Naive thymus-derived CD4-positive, alpha-beta T cell (primary cell): ENCODE data around the gene SOWAHA. TPM values are rescaled to one million over a fixed set of nuclear protein-coding genes. Genes with fewer than 3 reads are reported as not detected.
A peak's percentile ranks its signal among the peaks of the same experiment; 100 is the strongest.

Experiments
- ATAC-seq: fragments of 150-1000 bp; cut with Tn5 transposase; 2 replicates; pipeline ENCODE4 v1.10.0; 2021; ENCODE audit warnings: mild to moderate bottlenecking, moderate library complexity
- CTCF ChIA-PET: fragments of 350-600 bp; sonication (Branson Sonifier 250); formaldehyde crosslinking; loops from one replicate; lab custom pipeline; 2021; ENCODE audit warnings: antibody characterized with exemption; lab: Charles Lee
- POLR2A ChIA-PET: fragments of 350-600 bp; sonication (Branson Sonifier 250); formaldehyde crosslinking; loops from one replicate; lab custom pipeline; 2021; ENCODE audit warnings: antibody characterized with exemption, inconsistent platforms; lab: Charles Lee
- DNase-seq, 9 donors: peaks; one replicate each; pipeline versions ENCODE4 v3.0.0 to v3.0.0-alpha.2; 2020 to 2022; ENCODE audit warnings: mixed read lengths in 1 of 9
- H3K27ac ChIP-seq: one replicate; pipeline ENCODE4 v1.7.0; 2013; ENCODE audit warnings: mild to moderate bottlenecking, low read depth, low read length, moderate library complexity
- H3K27me3 ChIP-seq, 2 donors: one replicate each; pipeline ENCODE4 v1.7.0; 2013; ENCODE audit warnings: low read length in 2 of 2, mild to moderate bottlenecking in 2 of 2, moderate library complexity in 2 of 2; ENCODE audit not compliant: control insufficient read depth in 2 of 2, insufficient read depth in 2 of 2
- H3K36me3 ChIP-seq, 3 experiments: 1 replicate in 2 of 3; 2 replicates in 1 of 3; pipeline ENCODE4 v1.7.0; 2013; ENCODE audit warnings: low read length in 3 of 3, mild to moderate bottlenecking in 3 of 3, moderate library complexity in 1 of 3; ENCODE audit not compliant: insufficient read depth in 3 of 3, control insufficient read depth in 2 of 3
- H3K4me1 ChIP-seq, 2 donors: one replicate each; pipeline ENCODE4 v1.7.0; 2013; ENCODE audit warnings: low read length in 2 of 2, mild to moderate bottlenecking in 2 of 2, moderate library complexity in 1 of 2; ENCODE audit not compliant: control insufficient read depth in 2 of 2, insufficient read depth in 2 of 2
- H3K4me3 ChIP-seq: 2 replicates; pipeline ENCODE4 v1.7.0; 2013; ENCODE audit warnings: mild to moderate bottlenecking, low read length
- H3K9me3 ChIP-seq, 3 experiments: 1 replicate in 2 of 3; 2 replicates in 1 of 3; pipeline ENCODE4 v1.7.0; 2013; ENCODE audit warnings: low read length in 3 of 3; ENCODE audit not compliant: control insufficient read depth in 2 of 3
- H3K27ac Mint-ChIP-seq, 9 donors: one replicate each; pipeline ENCODE4 v1.8.0; 2020 to 2022; ENCODE audit warnings: mixed read lengths in 9 of 9, mild to moderate bottlenecking in 8 of 9, moderate library complexity in 5 of 9, inconsistent platforms in 2 of 9
- H3K27me3 Mint-ChIP-seq, 5 donors: one replicate each; pipeline ENCODE4 v1.8.0; 2021 to 2022; ENCODE audit warnings: mixed read lengths in 5 of 5, mild to moderate bottlenecking in 1 of 5
- H3K36me3 Mint-ChIP-seq, 5 donors: one replicate each; pipeline ENCODE4 v1.8.0; 2020 to 2022; ENCODE audit warnings: mixed read lengths in 5 of 5, mild to moderate bottlenecking in 3 of 5, inconsistent platforms in 1 of 5
- H3K4me1 Mint-ChIP-seq, 7 donors: one replicate each; pipeline ENCODE4 v1.8.0; 2020 to 2022; ENCODE audit warnings: mixed read lengths in 7 of 7, mild to moderate bottlenecking in 3 of 7, inconsistent platforms in 1 of 7
- H3K4me3 Mint-ChIP-seq, 10 donors: one replicate each; pipeline ENCODE4 v1.8.0; 2020 to 2022; ENCODE audit warnings: mild to moderate bottlenecking in 10 of 10, mixed read lengths in 10 of 10, moderate library complexity in 6 of 10, inconsistent platforms in 2 of 10
- H3K9me3 Mint-ChIP-seq, 11 donors: one replicate each; pipeline ENCODE4 v1.8.0; 2020 to 2022; ENCODE audit warnings: mixed read lengths in 11 of 11, mild to moderate bottlenecking in 4 of 11, inconsistent platforms in 1 of 11, moderate library complexity in 1 of 11
- intact Hi-C, 2 donors: fragments of 100-400 bp; cut with micrococcal nuclease; formaldehyde crosslinking; loops; one replicate each; pipeline ENCODE4 v1.15.1; 2023
- polyA plus RNA-seq, 2 donors: library from polyadenylated mRNA; unstranded; fragments of 300-500 nt; fragmentation: Illumina TruSeq; gene quantifications; one replicate each; pipeline ENCODE4 v1.2.3, GENCODE V29; 2021
- total RNA-seq, 6 experiments: library from RNA in 5 of 6; stranded (reverse) in 5 of 6; gene quantifications; 1 replicate in 5 of 6; 2 replicates in 1 of 6; pipeline ENCODE4 v1.2.3 and lab custom pipeline; 2021 to 2026

SOWAHA gene
- total RNA-seq (under 1 TPM in 1 of 5 experiments, not detected in 4; 0.15 TPM), polyA plus RNA-seq (not detected), total RNA-seq (lab: John Stamatoyannopoulos, UW) (not detected)

GRCh38 chr5:132812781-132813598, at the start of gene SOWAHA:
Gene SOWAHA, plus strand, starts transcription at chr5:132813302. Its CDS starts 320 bp downstream, at chr5:132813622.
- POLR2A ChIA-PET: interaction anchor here (1.0 to 1.4 kb wide), 2 partner anchors 11 to 16 kb away, joined by 3 to 6 read pairs; no protein-coding TSS in a partner anchor
- Histone ChIP-seq H3K9me3 (no peaks in the 10 kb centered on the region), H3K27ac (no peak within 1 kb of the TSS), H3K4me3 (peak within 1 kb of the TSS; percentile 29), H3K27me3 (peaks cover 4 to 12% of the 10 kb centered on the region in 2 donors), H3K36me3 (no peaks in the 10 kb centered on the region), H3K4me1 (no peaks in the 10 kb centered on the region)
- peaks cover 0 to 4% (median 0%) of the 10 kb centered on the region in 5 donors for H3K36me3 Mint-ChIP-seq
- H3K27ac Mint-ChIP-seq: peak within 1 kb of the TSS in 3 of 9 donors; percentile 13 to 48 (median 45)
- CTCF ChIA-PET: interaction anchor here (0.8 kb wide), 1 partner anchor 111 kb away, joined by 4 read pairs; no protein-coding TSS in a partner anchor
- H3K4me3 Mint-ChIP-seq: peak within 1 kb of the TSS; percentile 57 to 89 (median 83)
- H3K9me3 Mint-ChIP-seq: peaks cover 0 to 3% (median 0%) of the 10 kb centered on the region in 11 donors
- peaks cover 45 to 63% (median 46%) of the 10 kb centered on the region in 5 donors for H3K27me3 Mint-ChIP-seq
- peaks cover 10 to 14% (median 11%) of the 10 kb centered on the region in 7 donors for H3K4me1 Mint-ChIP-seq
- peak; percentile 31 for ATAC-seq
- DNase-seq: no peak
- intact Hi-C loops: loop anchor here (1.0 to 10.0 kb wide), 3 partner anchors 17 to 538 kb away; partner anchors contain the start of genes SEPTIN8 (in 1 of the 2) and SHROOM1 (in 1 of the 2)

GRCh38 chr5:132764051-132764450, 49.1 kb upstream of the SOWAHA start:
- Histone ChIP-seq H3K36me3 (no peaks in the 10 kb centered on the region), H3K9me3 (no peaks in the 10 kb centered on the region), H3K27me3 (no peaks in the 10 kb centered on the region), H3K4me1 (no peaks in the 10 kb centered on the region), H3K4me3 (no peak overlapping the region), H3K27ac (no peak overlapping the region)
- DNase-seq (peak in 1 of 9 donors; percentile 7), ATAC-seq (no peak)
- POLR2A ChIA-PET: no interaction called here
- Mint-ChIP-seq H3K27ac (no peak overlapping the region), H3K4me3 (no peak overlapping the region), H3K4me1 (peaks cover 0 to 9% (median 0%) of the 10 kb centered on the region in 7 donors), H3K9me3 (no peaks in the 10 kb centered on the region), H3K36me3 (peaks cover 0 to 8% (median 0%) of the 10 kb centered on the region in 5 donors), H3K27me3 (no peaks in the 10 kb centered on the region)
- intact Hi-C loops: no loop called here
- CTCF ChIA-PET: no interaction called here

GRCh38 chr5:132764671-132765238, 48.3 kb upstream of the SOWAHA start:
- Mint-ChIP-seq H3K27ac (no peak overlapping the region), H3K4me3 (no peak overlapping the region), H3K27me3 (no peaks in the 10 kb centered on the region), H3K36me3 (peaks cover 0 to 8% (median 0%) of the 10 kb centered on the region in 5 donors), H3K4me1 (peaks cover 0 to 9% (median 0%) of the 10 kb centered on the region in 7 donors), H3K9me3 (no peaks in the 10 kb centered on the region)
- Histone ChIP-seq H3K9me3 (no peaks in the 10 kb centered on the region), H3K4me3 (no peak overlapping the region), H3K27ac (no peak overlapping the region), H3K4me1 (no peaks in the 10 kb centered on the region), H3K36me3 (no peaks in the 10 kb centered on the region), H3K27me3 (no peaks in the 10 kb centered on the region)
- DNase-seq: peak in 1 of 9 donors; percentile 19
- intact Hi-C loops: no loop called here
- POLR2A ChIA-PET: interaction anchor here (0.5 kb wide), 1 partner anchor 18 kb away, joined by 3 read pairs; the partner anchor contains the start of gene CCNI2
- no peak for ATAC-seq
- CTCF ChIA-PET: no interaction called here

- Histone ChIP-seq H3K9me3 (no peaks in the 10 kb centered on the region), H3K36me3 (no peaks in the 10 kb centered on the region), H3K4me3 (no peak overlapping the region), H3K27ac (no peak overlapping the region), H3K27me3 (no peaks in the 10 kb centered on the region), H3K4me1 (no peaks in the 10 kb centered on the region)
- no peak for ATAC-seq
- peaks cover 0 to 7% (median 0%) of the 10 kb centered on the region in 7 donors for H3K4me1 Mint-ChIP-seq
- intact Hi-C loops: no loop called here
- no peaks in the 10 kb centered on the region for H3K27me3 Mint-ChIP-seq
- ChIA-PET POLR2A (interaction anchor here (0.5 kb wide), 1 partner anchor 18 kb away, joined by 3 read pairs; the partner anchor contains the start of gene CCNI2), CTCF (no interaction called here)
- H3K4me3 Mint-ChIP-seq: no peak overlapping the region
- peaks cover 0 to 5% (median 0%) of the 10 kb centered on the region in 5 donors for H3K36me3 Mint-ChIP-seq
- DNase-seq: no peak
- no peaks in the 10 kb centered on the region for H3K9me3 Mint-ChIP-seq
- no peak overlapping the region for H3K27ac Mint-ChIP-seq
Observed at GRCh38 chr5:132765311-132766019, 47.6 kb upstream of the SOWAHA start.

GRCh38 chr5:132766020-132766805, 46.9 kb upstream of the SOWAHA start:
- Histone ChIP-seq H3K9me3 (no peaks in the 10 kb centered on the region), H3K27ac (no peak overlapping the region), H3K4me1 (no peaks in the 10 kb centered on the region), H3K4me3 (no peak overlapping the region), H3K27me3 (no peaks in the 10 kb centered on the region), H3K36me3 (no peaks in the 10 kb centered on the region)
- H3K27ac Mint-ChIP-seq: no peak overlapping the region
- peaks cover 0 to 1% (median 0%) of the 10 kb centered on the region in 5 donors for H3K36me3 Mint-ChIP-seq
- H3K27me3 Mint-ChIP-seq: no peaks in the 10 kb centered on the region
- DNase-seq (no peak), ATAC-seq (peak; percentile 27)
- H3K4me3 Mint-ChIP-seq: no peak overlapping the region
- CTCF ChIA-PET: interaction anchor here (1.0 kb wide), 1 partner anchor 9 kb away, joined by 3 read pairs; no protein-coding TSS in a partner anchor
- intact Hi-C loops: no loop called here
- POLR2A ChIA-PET: no interaction called here
- H3K9me3 Mint-ChIP-seq: no peaks in the 10 kb centered on the region
- H3K4me1 Mint-ChIP-seq: peaks cover 0 to 7% (median 0%) of the 10 kb centered on the region in 7 donors

- H3K4me1 Mint-ChIP-seq: peaks cover 0 to 7% (median 0%) of the 10 kb centered on the region in 7 donors
- intact Hi-C loops: no loop called here
- Histone ChIP-seq H3K27me3 (no peaks in the 10 kb centered on the region), H3K4me1 (no peaks in the 10 kb centered on the region), H3K27ac (no peak overlapping the region), H3K4me3 (no peak overlapping the region), H3K9me3 (no peaks in the 10 kb centered on the region), H3K36me3 (no peaks in the 10 kb centered on the region)
- H3K4me3 Mint-ChIP-seq: no peak overlapping the region
- POLR2A ChIA-PET: no interaction called here
- DNase-seq (no peak), ATAC-seq (no peak)
- no peaks in the 10 kb centered on the region for H3K27me3 Mint-ChIP-seq
- peaks cover 0 to 1% (median 0%) of the 10 kb centered on the region in 5 donors for H3K36me3 Mint-ChIP-seq
- no peaks in the 10 kb centered on the region for H3K9me3 Mint-ChIP-seq
- H3K27ac Mint-ChIP-seq: no peak overlapping the region
- CTCF ChIA-PET: interaction anchor here (0.6 to 1.0 kb wide), 2 partner anchors 9 to 37 kb away, joined by 3 read pairs; no protein-coding TSS in a partner anchor
Observed at GRCh38 chr5:132766806-132767055, 46.4 kb upstream of the SOWAHA start.
